ENCODE data around the gene CCDC97. TPM values are rescaled to one million over a fixed set of nuclear protein-coding genes. Genes with fewer than 3 reads are reported as not detected.
A peak's percentile ranks its signal among the peaks of the same experiment; 100 is the strongest.

Gene CCDC97
- total RNA-seq, 2 donors from 2014 or later = 10.6 to 11.2 TPM

DNA sequence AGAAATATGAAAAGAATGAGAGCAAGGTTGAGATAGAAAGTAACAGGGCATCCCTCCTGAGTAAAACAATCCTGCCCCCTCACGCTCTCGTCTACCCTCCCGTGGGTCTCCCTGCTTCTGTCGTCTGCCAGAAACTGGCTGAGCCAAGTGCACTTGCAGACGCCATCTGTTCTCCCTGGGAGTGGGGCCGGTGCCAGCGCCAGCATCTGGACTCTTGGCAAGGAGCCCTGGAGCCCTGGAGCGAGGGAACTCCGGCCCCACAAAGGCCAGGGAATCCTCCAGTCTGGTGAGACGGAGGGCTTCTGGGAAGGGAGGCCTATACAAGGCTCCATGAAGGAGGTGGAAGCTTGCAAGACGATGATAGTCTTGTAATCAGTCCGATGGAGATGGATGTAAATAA is 64.0 kb downstream of the CCDC97 start:
- 7 to 10% methylated on average over 12 of the region's 12 CpGs for WGBS, 2 donors
- peak overlapping the region; percentile 35 to 69 (median 55) for H3K27ac ChIP-seq
- H3K36me3 ChIP-seq (replicated peaks in 1 of 2; ENCODE audit: insufficient read depth in 1 of 2, low read depth in 2 of 2) = no peaks in the 10 kb centered on the region
- no peak overlapping the region for H3K4me3 ChIP-seq
- no peaks in the 10 kb centered on the region for H3K27me3 ChIP-seq
- H3K9me3 ChIP-seq = no peaks in the 10 kb centered on the region
- intact Hi-C loops (cut with DNase I) = no loop called here
- TF ChIP-seq, protein P1, sequence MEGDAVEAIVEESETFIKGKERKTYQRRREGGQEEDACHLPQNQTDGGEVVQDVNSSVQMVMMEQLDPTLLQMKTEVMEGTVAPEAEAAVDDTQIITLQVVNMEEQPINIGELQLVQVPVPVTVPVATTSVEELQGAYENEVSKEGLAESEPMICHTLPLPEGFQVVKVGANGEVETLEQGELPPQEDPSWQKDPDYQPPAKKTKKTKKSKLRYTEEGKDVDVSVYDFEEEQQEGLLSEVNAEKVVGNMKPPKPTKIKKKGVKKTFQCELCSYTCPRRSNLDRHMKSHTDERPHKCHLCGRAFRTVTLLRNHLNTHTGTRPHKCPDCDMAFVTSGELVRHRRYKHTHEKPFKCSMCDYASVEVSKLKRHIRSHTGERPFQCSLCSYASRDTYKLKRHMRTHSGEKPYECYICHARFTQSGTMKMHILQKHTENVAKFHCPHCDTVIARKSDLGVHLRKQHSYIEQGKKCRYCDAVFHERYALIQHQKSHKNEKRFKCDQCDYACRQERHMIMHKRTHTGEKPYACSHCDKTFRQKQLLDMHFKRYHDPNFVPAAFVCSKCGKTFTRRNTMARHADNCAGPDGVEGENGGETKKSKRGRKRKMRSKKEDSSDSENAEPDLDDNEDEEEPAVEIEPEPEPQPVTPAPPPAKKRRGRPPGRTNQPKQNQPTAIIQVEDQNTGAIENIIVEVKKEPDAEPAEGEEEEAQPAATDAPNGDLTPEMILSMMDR (IDR thresholded peaks at IDR 0.05) = no peak
- TF ChIP-seq POLR2A (IDR thresholded peaks at IDR 0.05) = no peak
- DNase-seq (peak; percentile 86 to 94 (median 92)), ATAC-seq (peak; percentile 81)
- H3K4me1 ChIP-seq = peaks cover 31% of the 10 kb centered on the region

Small RNAs within 50 kb of the gene (small RNA-seq; reads per million reads assigned to genes)
- not detected for gene RN7SL34P

Other genes starting within 250 kb of the CCDC97 start
- gene CYP2A13, start 221.7 kb upstream of the CCDC97 start, total RNA-seq = not detected
- gene CYP2F1, start 195.7 kb upstream of the CCDC97 start, total RNA-seq = not detected
- gene CYP2S1, start 117.0 kb upstream of the CCDC97 start, total RNA-seq = 1 to 10 TPM in 1 of 2 donors, not detected in 1; 6.7 TPM
- gene AXL, start 90.9 kb upstream of the CCDC97 start, total RNA-seq = 10 to 100 TPM; 14.2 to 15.0 TPM
- gene HNRNPUL1, start 45.8 kb upstream of the CCDC97 start, total RNA-seq = 10 to 100 TPM; 76.0 to 87.3 TPM
- 10 to 100 TPM in 1 of 2 donors, 1 to 10 TPM in 1; 7.8 to 17.1 TPM for gene TGFB1, start 43.8 kb downstream of the CCDC97 start, total RNA-seq
- gene B9D2, start 54.0 kb downstream of the CCDC97 start, total RNA-seq = 1 to 10 TPM in 1 of 2 donors, under 1 TPM in 1; 0.52 to 5.3 TPM
- gene TMEM91, start 66.4 kb downstream of the CCDC97 start, total RNA-seq = 10 to 100 TPM in 1 of 2 donors, 1 to 10 TPM in 1; 7.5 to 15.5 TPM
- 10 to 100 TPM in 1 of 2 donors, 1 to 10 TPM in 1; 4.3 to 22.8 TPM for gene EXOSC5, start 87.2 kb downstream of the CCDC97 start, total RNA-seq
- gene BCKDHA, start 87.6 kb downstream of the CCDC97 start, total RNA-seq = 10 to 100 TPM; 15.2 to 17.9 TPM
- gene B3GNT8, start 117.2 kb downstream of the CCDC97 start, total RNA-seq = 1 to 10 TPM; 3.6 to 9.1 TPM
- 10 to 100 TPM; 13.5 to 45.5 TPM for gene DMAC2, start 129.7 kb downstream of the CCDC97 start, total RNA-seq
- not detected for gene ERICH4, start 133.0 kb downstream of the CCDC97 start, total RNA-seq